DOHH2 (cell line): ENCODE measurements around the gene LAMC3.

Experiments
- H3F3A ChIP-seq: fragments of 200-600 bp; sonication (generic), shearing (Covaris generic); 2 replicates; pipeline ENCODE4 v1.6.0; 2016; ENCODE audit warnings: antibody characterized with exemption, mild to moderate bottlenecking; ENCODE audit not compliant: control insufficient read depth, insufficient read depth
- H3K27ac ChIP-seq: fragments of 200-600 bp; sonication (generic); 2 replicates; pipeline ENCODE4 v1.5.1; 2014; ENCODE audit warnings: low read depth, mild to moderate bottlenecking, low read length, moderate library complexity
- H3K27me3 ChIP-seq: fragments of 200-600 bp; sonication (generic); 2 replicates; pipeline ENCODE4 v1.6.1; 2014; ENCODE audit warnings: mild to moderate bottlenecking, low read length, mixed read lengths; ENCODE audit not compliant: control insufficient read depth
- H3K36me3 ChIP-seq: fragments of 200-600 bp; sonication (generic); 2 replicates; pipeline ENCODE4 v1.6.1; 2014; ENCODE audit warnings: mild to moderate bottlenecking, low read length, moderate library complexity, mixed read lengths; ENCODE audit not compliant: control insufficient read depth
- H3K4me1 ChIP-seq: fragments of 200-600 bp; sonication (generic); 2 replicates; pipeline ENCODE4 v1.6.1; 2014; ENCODE audit warnings: mild to moderate bottlenecking, low read length, mixed read lengths; ENCODE audit not compliant: control insufficient read depth
- H3K4me2 ChIP-seq: fragments of 200-600 bp; sonication (generic); 2 replicates; pipeline ENCODE4 v1.6.0; 2014; ENCODE audit warnings: mild to moderate bottlenecking, low read length, moderate library complexity
- H3K4me3 ChIP-seq: fragments of 200-600 bp; sonication (generic); 2 replicates; pipeline ENCODE4 v1.5.1; 2014; ENCODE audit warnings: mild to moderate bottlenecking, low read length, mixed read lengths
- H3K79me2 ChIP-seq: fragments of 200-600 bp; sonication (generic); 2 replicates; pipeline ENCODE4 v1.6.1; 2014; ENCODE audit warnings: mild to moderate bottlenecking, low read length, mixed read lengths; ENCODE audit not compliant: control insufficient read depth
- H3K9me2 ChIP-seq: fragments of 200-600 bp; sonication (generic); replicated peaks from 2 replicates; pipeline ENCODE4 v1.6.1; 2014; ENCODE audit warnings: mild to moderate bottlenecking, low read length, mixed read lengths; ENCODE audit not compliant: control insufficient read depth
- H3K9me3 ChIP-seq: fragments of 200-600 bp; sonication (generic); 2 replicates; pipeline ENCODE4 v1.6.1; 2014; ENCODE audit warnings: antibody characterized with exemption, low read length, mixed read lengths; ENCODE audit not compliant: control insufficient read depth, insufficient read depth
- H4K20me1 ChIP-seq: fragments of 200-600 bp; sonication (generic); 2 replicates; pipeline ENCODE4 v1.6.0; 2014; ENCODE audit warnings: low read depth, mild to moderate bottlenecking, antibody characterized with exemption, low read length, moderate library complexity; ENCODE audit not compliant: control insufficient read depth, insufficient read depth
- CTCF ChIP-seq: fragments of 200-600 bp; sonication (generic); IDR thresholded peaks from one replicate; pipeline ENCODE4 v1.5.1; 2014; ENCODE audit warnings: antibody characterized with exemption, mild to moderate bottlenecking, low read depth, low read length; ENCODE audit not compliant: poor library complexity, severe bottlenecking
- EZH2phosphoT487 ChIP-seq: fragments of 200-600 bp; sonication (generic); IDR thresholded peaks from 2 replicates; pipeline ENCODE4 v1.6.1; 2017; ENCODE audit warnings: borderline replicate concordance, mild to moderate bottlenecking, antibody characterized with exemption, low read length, moderate library complexity, mixed read lengths

LAMC3 gene

GRCh38 chr9:131072107-131072870 is 63.3 kb downstream of the LAMC3 start:
- H3K36me3 ChIP-seq: no peaks in the 10 kb centered on the region
- H3F3A ChIP-seq: no peaks in the 10 kb centered on the region
- no peaks in the 10 kb centered on the region for H4K20me1 ChIP-seq
- no peaks in the 10 kb centered on the region for H3K9me2 ChIP-seq
- H3K4me3 ChIP-seq: no peak overlapping the region
- TF ChIP-seq CTCF (no peak), EZH2phosphoT487 (no peak)
- no peaks in the 10 kb centered on the region for H3K27me3 ChIP-seq
- H3K4me1 ChIP-seq: no peaks in the 10 kb centered on the region
- no peak overlapping the region for H3K4me2 ChIP-seq
- H3K27ac ChIP-seq: no peak overlapping the region
- no peaks in the 10 kb centered on the region for H3K79me2 ChIP-seq
- no peaks in the 10 kb centered on the region for H3K9me3 ChIP-seq

GRCh38 chr9:131072871-131073237 is 63.9 kb downstream of the LAMC3 start:
- H3K27ac ChIP-seq: no peak overlapping the region
- H3K9me2 ChIP-seq: no peaks in the 10 kb centered on the region
- H3K79me2 ChIP-seq: no peaks in the 10 kb centered on the region
- no peak overlapping the region for H3K4me3 ChIP-seq
- no peaks in the 10 kb centered on the region for H3K9me3 ChIP-seq
- H3K36me3 ChIP-seq: no peaks in the 10 kb centered on the region
- no peaks in the 10 kb centered on the region for H3F3A ChIP-seq
- no peak overlapping the region for H3K4me2 ChIP-seq
- TF ChIP-seq EZH2phosphoT487 (no peak), CTCF (no peak)
- no peaks in the 10 kb centered on the region for H4K20me1 ChIP-seq
- no peaks in the 10 kb centered on the region for H3K27me3 ChIP-seq
- no peaks in the 10 kb centered on the region for H3K4me1 ChIP-seq

GRCh38 chr9:131076347-131077195 is 67.6 kb downstream of the LAMC3 start:
- Histone ChIP-seq H4K20me1 (no peaks in the 10 kb centered on the region), H3K4me2 (no peak overlapping the region), H3K9me2 (no peaks in the 10 kb centered on the region), H3K27me3 (no peaks in the 10 kb centered on the region), H3K79me2 (no peaks in the 10 kb centered on the region), H3F3A (no peaks in the 10 kb centered on the region), H3K27ac (no peak overlapping the region), H3K4me3 (no peak overlapping the region), H3K4me1 (no peaks in the 10 kb centered on the region), H3K9me3 (no peaks in the 10 kb centered on the region), H3K36me3 (no peaks in the 10 kb centered on the region)
- no peak for TF ChIP-seq CTCF
- no peak for TF ChIP-seq EZH2phosphoT487
